Left colon (tissue), 2 donors: ENCODE data around the gene CABLES1. TPM values are rescaled to one million over a fixed set of nuclear protein-coding genes. Genes with fewer than 3 reads are reported as not detected.
"Not testable (repeated sequence)": the region's sequence is repeated elsewhere in the genome, so short reads cannot be mapped to it uniquely, and the experiment has no call there.

Source experiments
- ATAC-seq: fragments of 200-7000 bp; cut with Tn5 transposase; one replicate; pipeline ENCODE4 v1.9.1; 2020; ENCODE audit warnings: mild to moderate bottlenecking, moderate library complexity
- DNase-seq, 2 donors: peaks; one replicate each; pipeline ENCODE4 v3.0.0-alpha.2; 2020
- intact Hi-C, 2 donors: fragments of 100-400 bp; cut with DNase I in 1 of 2; cut with micrococcal nuclease in 1 of 2; formaldehyde crosslinking; loops; one replicate each; pipeline versions ENCODE4 v1.11.2 to v1.14.0; 2022; cut with DNase I, micrococcal nuclease
- total RNA-seq, 2 donors: library from RNA; stranded (reverse); fragmentation: NEBNext Ultra II Directional; extraction: Animal tissue kit (Norgen Biotek cat#: 25700); gene quantifications; one replicate each; pipeline ENCODE4 v1.2.1, GENCODE V29; 2021
- donor health status: DM: no; HTN: no; CAD: no.
- donor health status: DM: yes; HTN: yes; CAD: no.

The CABLES1 gene
- total RNA-seq, 2 donors from 2014 or later, result 9.4 to 11.0 TPM

DNA sequence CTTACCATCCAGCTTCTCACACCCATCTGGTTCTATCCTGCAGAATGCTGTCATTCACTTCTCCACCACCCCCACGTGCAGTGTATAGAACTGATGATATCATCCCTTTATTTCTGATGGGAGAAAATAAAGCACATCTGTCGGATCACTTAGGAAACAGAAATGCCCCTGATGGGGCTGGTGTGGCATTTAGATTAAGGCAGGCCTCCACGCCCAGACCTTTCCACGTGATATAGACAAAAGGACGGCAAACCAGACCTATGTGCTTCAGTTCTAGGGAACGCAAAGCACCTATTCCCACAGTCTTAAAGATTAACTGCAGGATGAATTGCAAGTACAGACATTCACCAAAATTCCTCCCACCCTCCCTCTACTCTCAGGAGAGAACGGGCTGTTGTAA, 27.6 kb upstream of the CABLES1 start:
- intact Hi-C loops, result no loop called here
- DNase-seq (no peak), ATAC-seq (no peak)

DNA sequence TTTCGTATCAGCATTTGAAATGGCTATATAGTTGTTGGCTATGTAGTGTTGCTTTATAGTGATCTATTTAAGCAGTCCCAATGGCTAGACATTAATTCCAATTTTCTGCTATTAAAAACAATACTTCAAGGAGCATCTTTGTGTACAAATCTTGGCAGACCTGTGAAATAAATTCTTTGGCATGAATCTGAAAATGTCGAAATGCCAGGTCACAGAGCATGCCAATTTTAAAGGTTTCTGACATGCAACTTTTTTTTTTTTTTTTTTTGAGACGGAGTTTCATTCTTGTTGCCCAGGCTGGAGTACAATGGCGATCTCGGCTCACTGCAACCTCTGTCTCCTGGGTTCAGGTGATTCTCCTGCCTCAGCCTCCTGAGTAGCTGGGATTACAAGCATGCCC, 26.8 kb upstream of the CABLES1 start:
- intact Hi-C loops, result no loop called here
- DNase-seq (no peak), ATAC-seq (no peak)

DNA sequence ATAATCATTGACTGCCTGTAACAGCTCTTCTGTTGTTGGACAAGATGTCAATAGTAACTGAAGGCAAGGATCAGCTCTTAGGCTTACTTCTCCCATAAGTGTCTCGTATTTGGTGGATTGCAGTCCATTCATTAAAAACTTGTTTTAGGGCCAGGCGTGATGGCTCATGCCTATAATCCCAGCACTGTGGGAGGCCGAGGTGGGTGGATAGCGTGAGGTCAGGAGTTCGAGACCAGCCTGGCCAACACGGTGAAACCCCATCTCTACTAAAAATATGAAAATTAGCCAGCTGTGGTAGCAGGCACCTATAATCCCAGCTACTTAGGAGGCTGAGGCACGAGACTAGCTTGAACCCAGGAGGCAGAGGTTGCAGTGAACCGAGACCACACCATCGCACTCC, 26.1 kb upstream of the CABLES1 start:
- DNase-seq, intact Hi-C loops, ATAC-seq: not testable (repeated sequence)

DNA sequence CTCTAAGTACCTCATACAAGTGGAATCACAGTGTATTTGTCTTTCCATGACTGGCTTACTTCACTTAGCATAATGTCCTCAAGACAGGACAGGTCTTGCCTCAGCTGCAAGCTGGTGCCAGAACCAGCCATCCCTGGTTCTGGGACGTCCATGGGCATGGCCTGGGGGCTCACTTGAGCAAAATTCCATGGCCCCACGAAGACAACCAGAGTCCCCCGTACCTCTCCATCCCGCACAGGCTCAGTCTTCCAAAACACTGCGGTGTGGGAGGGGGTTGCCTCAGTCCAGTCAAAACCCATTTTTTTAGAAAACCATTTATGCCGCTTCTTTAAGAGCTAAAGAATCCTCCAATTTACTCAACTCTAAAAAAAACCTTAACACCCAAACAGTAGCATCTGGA, 21.7 kb upstream of the CABLES1 start:
- no peak for ATAC-seq
- intact Hi-C loops, result no loop called here
- DNase-seq, result no peak

DNA sequence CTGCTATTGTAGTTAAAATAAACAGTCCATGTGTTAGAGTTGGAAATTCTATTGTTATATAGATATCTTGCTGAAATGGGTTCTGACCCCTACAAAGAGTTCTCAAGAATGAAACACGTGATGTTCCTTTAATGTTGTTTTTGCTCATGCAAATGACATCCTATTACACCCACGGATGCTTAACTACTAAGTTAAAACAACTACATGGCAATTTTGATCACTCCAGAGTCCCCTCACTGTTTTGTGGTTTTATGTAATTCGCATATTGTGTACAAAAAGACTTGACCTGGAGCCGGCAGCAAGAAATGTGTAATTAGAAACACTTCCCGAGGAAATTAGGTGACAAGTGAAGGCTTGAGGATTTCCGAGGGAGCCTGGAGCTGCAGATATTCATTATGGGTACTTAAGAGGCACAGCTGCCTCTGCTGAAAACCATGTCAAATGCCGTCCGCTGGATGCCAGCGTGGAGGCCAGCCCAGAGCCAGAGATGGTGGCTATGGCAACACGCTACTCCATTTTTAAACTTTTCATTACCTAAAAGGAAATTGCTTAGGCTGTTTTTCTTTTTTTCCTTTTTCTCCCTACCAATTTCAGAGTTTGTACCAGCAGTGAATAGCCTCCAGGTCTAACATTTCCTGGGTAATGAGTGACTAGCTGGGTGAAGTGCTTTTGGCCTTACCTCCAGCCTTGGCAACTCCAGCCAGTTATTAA, 21.0 kb upstream of the CABLES1 start:
- peak; percentile 52 for ATAC-seq
- intact Hi-C loops, result no loop called here
- no peak for DNase-seq

DNA sequence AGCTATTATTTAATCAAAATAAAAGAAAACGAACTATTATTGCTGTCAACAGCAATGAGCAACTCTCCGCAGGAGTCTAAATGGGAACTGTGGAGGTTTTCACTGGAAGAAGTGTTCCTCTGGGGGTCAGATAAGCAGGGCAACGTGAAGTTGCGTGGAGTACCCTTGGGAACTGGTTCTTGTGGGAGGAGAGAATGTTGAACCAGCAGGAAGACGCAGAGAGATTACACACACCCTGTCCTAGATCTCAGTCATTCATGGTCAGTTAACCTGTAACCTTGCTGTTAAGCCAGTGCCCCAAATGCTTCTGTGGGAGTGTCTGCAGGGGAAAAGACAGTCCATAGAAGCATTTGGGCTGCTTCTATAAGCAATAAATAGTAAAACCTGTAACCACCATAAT, 20.4 kb upstream of the CABLES1 start:
- ATAC-seq, result peak; percentile 50

DNA sequence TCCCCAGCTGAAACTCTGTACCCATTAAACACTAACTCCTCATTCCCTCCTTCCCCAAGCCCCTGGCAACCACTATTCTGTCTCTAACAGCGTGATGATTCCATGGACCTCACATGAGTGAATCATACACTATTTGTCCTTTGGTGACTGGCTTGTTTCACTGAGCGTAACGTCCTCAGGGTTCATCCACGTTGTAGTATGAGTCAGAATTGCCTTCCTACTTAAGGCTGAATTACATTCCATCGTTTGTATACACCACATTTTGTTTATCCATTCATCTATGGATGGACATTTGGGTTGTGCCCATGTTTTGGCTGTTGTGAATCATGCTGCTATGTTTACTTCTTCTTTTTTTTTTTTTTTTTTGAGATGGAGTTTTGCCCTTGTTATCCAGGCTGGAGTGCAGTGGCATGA, 19.6 kb upstream of the CABLES1 start:
- ATAC-seq (peak; percentile 63), DNase-seq (no peak)
- intact Hi-C loops, result no loop called here

More for the DNA sequence above, 20.4 kb upstream of the CABLES1 start:
- intact Hi-C loops, result no loop called here
- no peak for DNase-seq

DNA sequence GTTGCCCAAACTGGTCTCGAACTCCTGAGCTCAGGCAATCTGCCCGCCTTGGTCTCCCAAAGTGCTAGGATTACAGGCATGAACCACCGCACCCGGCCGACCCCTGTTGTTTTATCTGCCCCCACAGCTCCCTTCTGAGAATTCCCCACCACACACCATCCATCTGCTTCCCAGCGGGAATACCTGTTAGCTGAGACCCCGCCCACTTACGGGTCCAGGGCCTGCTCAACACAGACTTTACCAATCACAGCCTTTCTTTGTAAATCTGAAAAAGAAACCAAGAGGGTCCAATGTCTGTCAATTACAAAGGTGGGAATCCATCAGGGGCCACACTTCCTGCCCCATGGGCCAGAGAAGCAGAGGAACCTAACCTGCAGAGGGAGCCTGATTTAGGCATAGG, 14.2 kb upstream of the CABLES1 start:
- intact Hi-C loops, result no loop called here
- DNase-seq, result no peak
- ATAC-seq, result no peak

DNA sequence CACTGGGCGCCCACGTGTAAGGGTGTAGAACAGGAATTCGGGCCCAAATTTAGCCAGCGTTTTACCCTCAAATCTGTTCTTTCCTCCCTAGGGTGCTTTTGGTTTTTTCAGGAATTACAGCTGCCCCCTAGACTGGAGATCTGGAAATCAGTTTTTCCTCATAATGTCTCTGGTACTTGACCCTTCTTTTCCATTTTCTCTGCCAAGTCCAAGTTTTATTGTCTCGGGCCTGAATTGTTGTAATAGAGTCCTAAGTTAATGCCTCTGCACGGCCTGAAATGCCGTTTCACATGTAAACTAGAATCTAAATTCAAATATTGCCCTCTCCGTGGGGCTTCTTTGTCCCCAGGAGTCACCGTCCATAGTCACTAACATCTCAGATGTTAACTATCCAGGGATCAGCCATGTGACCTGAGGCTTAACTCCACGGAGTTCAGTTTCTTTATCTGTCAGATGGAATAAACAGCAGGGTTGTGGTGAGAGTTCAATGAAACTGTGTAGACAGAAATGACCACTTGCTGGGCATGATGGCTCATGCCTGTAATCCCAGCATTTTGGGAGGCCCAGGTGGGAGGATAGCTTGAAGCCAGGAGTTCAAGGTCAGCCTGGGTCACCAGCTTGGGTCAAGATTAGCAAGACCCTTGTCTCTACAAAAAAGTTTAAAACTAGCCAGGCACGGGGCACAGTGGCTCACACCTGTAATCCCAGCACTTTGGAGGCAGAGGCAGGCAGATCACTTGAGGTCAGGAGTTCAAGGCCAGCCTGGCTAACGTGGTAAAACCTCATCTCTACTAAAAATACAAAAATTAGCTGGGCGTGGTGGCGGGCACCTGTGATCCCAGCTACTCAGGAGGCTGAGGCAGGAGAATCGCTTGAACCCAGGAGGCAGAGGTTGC, 12.7 kb upstream of the CABLES1 start:
- DNase-seq (no peak), ATAC-seq (no peak)
- intact Hi-C loops, result no loop called here

DNA sequence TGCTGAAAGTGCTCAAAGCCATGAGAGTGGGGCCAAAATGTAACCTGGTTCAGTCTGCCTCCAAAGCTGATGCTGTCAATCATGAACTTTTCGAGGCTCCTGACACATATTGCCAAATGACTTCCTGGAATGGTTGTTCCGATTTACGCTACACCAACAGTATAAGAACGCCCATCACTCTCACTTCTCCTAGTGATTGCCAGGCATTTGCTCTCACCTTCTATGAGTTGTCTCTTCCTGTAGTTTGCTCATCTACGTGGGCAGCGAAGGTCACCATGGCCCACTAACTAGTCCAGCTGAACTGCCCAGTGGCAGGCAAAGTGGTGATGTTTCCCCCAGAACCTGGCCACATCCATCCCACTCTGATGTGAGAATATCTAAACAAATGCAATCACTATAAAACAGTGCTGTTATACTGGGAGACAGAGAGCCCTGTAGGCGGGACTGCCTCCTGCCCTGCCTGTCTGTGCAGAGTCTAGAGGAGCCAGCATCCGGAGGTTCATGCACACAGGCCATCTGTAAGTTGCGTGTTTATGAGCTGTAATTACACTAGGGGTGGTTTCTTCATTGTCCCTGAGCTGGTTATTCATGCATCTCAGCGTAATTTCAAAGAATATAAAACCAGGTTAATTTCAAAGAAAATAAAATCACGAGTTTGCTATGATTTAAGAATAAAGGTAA, 8.8 kb upstream of the CABLES1 start:
- DNase-seq, result peak in 1 of 2 donors; percentile 62
- intact Hi-C loops, result no loop called here
- ATAC-seq, result peak; percentile 94

DNA sequence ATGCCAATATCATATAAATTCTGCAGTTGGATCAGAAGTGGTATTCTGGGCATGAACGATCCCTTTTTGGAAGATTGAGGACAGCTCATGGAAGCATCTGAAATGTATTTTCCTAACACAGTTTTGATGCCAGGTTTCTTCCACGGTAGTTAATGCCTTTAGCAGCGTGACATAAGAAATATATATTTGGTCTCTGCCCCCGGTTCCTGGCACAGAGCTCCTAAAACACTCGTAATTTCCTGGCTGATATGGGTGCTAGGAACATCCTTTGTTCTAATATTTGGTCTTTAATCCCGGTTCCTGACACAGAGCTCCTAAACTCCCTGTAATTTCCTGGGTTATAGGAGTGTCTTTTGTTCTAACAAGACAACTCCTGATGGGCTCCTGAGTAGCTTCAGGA, 8.2 kb upstream of the CABLES1 start:
- no peak for DNase-seq
- intact Hi-C loops, result no loop called here
- ATAC-seq, result no peak

DNA sequence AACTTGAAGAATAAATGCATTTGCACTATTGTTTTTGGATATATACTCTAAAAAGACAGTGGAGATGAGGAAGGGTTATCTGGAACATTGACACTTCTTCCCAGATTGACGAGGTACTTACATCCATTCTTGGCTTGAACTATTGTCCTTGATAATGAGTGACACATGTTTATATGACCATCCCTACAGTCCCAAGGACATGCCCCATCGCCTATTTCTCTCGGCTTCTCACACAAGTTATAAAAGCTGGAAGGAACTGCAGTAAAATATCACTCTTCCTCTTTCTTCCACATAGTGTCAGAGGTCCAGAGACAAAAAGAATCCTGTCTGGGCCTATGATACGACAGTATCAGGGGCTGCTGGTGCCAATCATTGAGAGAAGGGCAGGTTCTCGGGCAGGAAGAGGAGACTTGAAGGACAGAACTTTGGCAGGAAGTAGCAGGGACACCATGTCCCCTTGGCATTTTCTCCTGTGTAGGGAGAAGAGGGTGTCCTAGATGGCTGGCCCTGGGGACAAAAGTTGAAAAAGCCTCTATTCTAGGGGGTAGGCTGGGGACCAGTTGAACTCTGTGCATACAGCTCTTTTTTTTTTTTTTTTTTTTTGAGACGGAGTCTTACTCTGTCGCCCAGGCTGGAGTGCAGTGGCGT, 5.8 kb upstream of the CABLES1 start:
- intact Hi-C loops, result loop anchor here (10.0 kb wide), 2 partner anchors 245 to 255 kb away; no protein-coding TSS in a partner anchor
- ATAC-seq, result peak; percentile 56
- DNase-seq, result no peak

DNA sequence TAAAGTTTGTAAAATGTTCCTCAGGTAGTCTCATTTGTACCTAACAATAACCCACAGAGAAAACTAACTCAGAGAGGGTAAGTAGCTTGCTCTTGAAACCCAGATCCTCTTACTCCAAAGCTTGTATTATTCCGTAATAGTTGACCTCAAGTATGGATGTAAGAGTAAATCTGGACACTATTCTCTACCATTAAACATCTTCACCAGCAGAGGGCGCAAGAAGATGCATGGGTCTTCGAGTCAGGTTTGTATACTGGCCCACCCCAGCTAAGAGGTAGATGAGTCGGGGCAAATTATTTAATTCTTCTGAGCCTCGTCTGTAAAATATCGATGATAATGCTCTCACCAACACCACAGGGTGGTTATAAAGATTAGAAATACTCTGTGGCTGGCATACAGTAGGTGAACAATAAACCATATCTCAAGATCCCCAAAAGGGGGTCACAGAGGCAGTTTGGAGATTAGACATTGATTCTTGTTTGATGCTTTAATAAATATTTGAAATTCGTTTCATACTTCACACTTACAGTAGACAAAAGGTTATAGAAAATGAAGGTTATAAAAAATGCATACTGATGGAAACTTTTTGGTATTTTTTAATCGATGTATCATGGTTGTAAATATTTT, 3.5 kb upstream of the CABLES1 start:
- DNase-seq (peak in 1 of 2 donors; percentile 64), ATAC-seq (no peak)
- intact Hi-C loops, result loop anchor here (10.0 kb wide), 2 partner anchors 243 to 253 kb away; no protein-coding TSS in a partner anchor

DNA sequence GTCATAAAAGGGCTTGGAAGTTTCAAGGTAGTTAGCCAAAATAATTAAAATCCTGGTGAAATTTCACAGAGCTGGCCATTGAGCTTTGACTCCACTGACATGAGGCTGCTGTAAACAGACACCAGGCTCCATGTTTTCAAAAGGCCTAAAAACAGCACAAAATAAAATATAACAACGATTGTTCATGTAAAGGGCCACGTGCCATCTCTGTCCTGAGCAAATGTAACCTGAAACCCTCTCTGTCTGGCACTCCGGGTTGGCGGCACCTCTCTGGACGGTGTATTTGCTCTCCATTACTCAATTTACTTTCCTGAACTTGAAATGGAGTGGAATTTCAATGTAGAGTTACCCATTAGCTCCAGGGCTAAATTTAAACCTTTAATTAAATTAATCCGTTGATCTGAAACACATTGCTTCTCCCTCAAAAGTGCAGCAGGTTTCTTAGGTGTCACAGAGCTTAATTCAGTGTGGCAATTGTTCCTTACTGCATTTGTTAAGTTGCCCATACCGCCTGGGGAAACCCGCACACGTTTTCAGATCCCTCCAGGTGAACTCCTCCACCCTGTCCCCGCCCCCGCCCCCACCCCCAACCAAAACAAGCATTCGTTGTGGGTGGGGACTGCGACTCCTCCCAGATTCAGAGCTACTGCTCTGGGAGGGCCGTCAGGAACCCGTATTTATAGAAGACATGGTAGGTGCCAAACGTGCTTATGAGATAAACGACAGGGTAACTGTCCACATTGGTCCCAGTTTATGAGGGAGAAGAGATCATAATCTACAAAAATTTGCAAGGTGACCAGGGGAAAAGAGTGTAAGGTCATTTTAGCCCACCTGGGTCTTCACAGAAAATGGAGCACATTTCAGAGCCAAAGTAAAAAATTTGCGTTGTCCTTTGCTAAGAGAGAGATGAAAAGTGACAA, 1.2 kb upstream of the CABLES1 start:
- ATAC-seq (peak; percentile 65), DNase-seq (peak; percentile 52 to 76)
- intact Hi-C loops, result loop anchor here (10.0 kb wide), 2 partner anchors 241 to 251 kb away; no protein-coding TSS in a partner anchor

DNA sequence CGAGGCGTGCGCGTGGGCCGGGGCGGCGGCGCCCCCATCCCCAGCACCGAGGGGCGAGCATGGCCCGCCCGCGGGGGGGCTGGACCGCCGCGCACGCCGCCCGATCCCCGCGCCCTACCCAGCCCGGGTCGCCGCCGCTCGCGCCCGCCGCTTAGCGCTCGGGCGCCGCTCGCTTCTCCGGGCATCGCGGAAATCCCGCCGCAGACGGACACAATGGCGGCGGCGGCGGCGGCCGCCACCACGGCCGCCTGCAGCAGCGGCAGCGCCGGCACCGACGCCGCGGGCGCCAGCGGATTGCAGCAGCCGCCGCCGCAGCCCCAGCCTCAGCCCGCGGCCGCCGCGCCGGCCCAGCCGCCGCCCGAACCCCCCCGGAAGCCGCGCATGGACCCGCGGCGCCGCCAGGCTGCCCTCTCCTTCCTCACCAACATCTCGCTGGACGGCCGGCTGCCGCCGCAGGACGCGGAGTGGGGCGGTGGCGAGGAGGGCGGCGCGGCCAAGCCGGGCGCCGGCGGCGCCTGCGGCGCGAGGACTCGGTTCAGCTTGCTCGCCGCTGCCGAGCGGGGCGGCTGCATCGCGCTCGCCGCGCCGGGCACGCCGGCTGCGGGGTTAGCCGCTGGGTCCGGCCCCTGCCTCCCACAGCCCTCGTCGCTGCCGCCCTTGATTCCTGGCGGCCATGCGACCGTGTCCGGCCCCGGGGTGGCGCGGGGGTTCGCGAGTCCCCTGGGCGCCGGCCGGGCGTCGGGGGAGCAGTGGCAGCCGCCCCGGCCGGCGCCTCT, 453 bp downstream of the CABLES1 start:
- ATAC-seq (peak; percentile 55), DNase-seq (peak in 1 of 2 donors; percentile 46)
- intact Hi-C loops, result loop anchor here (10.0 kb wide), 2 partner anchors 239 to 249 kb away; no protein-coding TSS in a partner anchor

DNA sequence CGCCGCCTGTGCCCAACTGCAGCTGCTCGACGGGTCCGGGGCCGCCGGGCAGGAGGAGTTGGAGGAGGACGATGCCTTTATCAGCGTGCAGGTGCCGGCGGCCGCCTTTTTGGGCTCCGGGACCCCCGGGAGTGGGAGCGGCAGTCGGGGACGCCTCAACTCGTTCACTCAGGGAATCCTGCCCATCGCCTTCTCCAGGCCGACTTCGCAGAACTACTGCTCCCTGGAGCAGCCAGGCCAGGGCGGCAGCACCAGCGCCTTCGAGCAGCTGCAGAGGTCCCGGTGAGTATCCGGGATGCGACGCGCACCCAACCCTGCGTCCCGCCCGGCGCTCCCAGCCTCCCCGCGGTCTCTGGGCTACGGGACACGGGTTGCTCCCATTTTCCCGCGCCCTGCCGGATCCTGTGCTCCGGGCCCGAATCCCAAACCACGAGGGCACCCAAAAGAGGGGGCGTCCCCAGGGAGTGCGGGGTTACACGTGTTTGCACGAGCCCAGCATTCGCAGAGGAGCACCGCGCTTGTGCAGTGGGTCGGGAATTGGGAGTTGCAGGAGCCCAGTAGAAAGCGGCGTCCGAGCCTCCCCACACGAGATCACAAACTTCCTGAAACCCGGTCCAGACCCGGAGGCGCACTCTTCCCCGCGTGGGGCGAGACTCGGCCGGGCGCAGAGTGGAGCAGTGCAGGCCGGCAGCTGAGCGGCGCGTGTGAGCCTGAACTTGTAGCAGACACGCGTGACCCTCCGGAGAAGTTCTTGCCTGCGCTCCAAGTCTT, 1.2 kb downstream of the CABLES1 start:
- intact Hi-C loops, result loop anchor here (10.0 kb wide), 2 partner anchors 238 to 248 kb away; no protein-coding TSS in a partner anchor
- DNase-seq (peak in 1 of 2 donors; percentile 37), ATAC-seq (peak; percentile 49)
